SK-N-SH treated with all-trans-retinoic acid at 6 μM for 48 hours (cell line): ENCODE measurements around the gene UTP20.

Source experiments
- ATAC-seq: fragments of 200-7000 bp; cut with Tn5 transposase; 3 replicates; pipeline ENCODE4 v1.9.1; 2020; ENCODE audit warnings: mild to moderate bottlenecking, moderate library complexity
- ARNTL ChIP-seq: fragments of 450-650 bp; formaldehyde crosslinking; IDR thresholded peaks from 2 replicates; pipeline ENCODE4 v1.5.0; 2020; ENCODE audit warnings: low read depth, mild to moderate bottlenecking, moderate library complexity, borderline replicate concordance
- CSDC2 ChIP-seq: fragments of 250-450 bp; sonication (Bioruptor Pico); IDR thresholded peaks from 2 replicates; pipeline ENCODE4 v1.5.0; 2020; ENCODE audit warnings: mild to moderate bottlenecking, moderate library complexity
- CSRNP3 ChIP-seq: fragments of 250-450 bp; sonication (Bioruptor Pico); IDR thresholded peaks from 2 replicates; pipeline ENCODE4 v1.5.1; 2021; ENCODE audit warnings: mild to moderate bottlenecking, moderate library complexity
- ESRRG ChIP-seq: fragments of 250-450 bp; sonication (Bioruptor Pico); IDR thresholded peaks from 2 replicates; pipeline ENCODE4 v1.6.1; 2021; ENCODE audit warnings: mild to moderate bottlenecking
- GLIS3 ChIP-seq: fragments of 250-450 bp; sonication (Bioruptor Pico); IDR thresholded peaks from 2 replicates; pipeline ENCODE4 v1.5.0; 2020; ENCODE audit warnings: mild to moderate bottlenecking, moderate library complexity
- ISL1 ChIP-seq: fragments of 250-450 bp; sonication (Bioruptor Pico); IDR thresholded peaks from 2 replicates; pipeline ENCODE4 v2.1.2; 2022; ENCODE audit warnings: mild to moderate bottlenecking, moderate library complexity
- OSR1 ChIP-seq: fragments of 250-450 bp; sonication (Bioruptor Pico); IDR thresholded peaks from 2 replicates; pipeline ENCODE4 v1.8.0; 2022; ENCODE audit warnings: moderate library complexity, mild to moderate bottlenecking, inconsistent platforms
- POU6F1 ChIP-seq: fragments of 250-450 bp; sonication (Bioruptor Pico); IDR thresholded peaks from 2 replicates; pipeline ENCODE4 v1.8.0; 2021; ENCODE audit warnings: low read depth, mild to moderate bottlenecking, moderate library complexity, borderline replicate concordance
- PPARA ChIP-seq: fragments of 250-450 bp; sonication (Bioruptor Pico); IDR thresholded peaks from 2 replicates; pipeline ENCODE4 v1.5.0; 2020; ENCODE audit warnings: mild to moderate bottlenecking, borderline replicate concordance
- RARB ChIP-seq: fragments of 250-450 bp; sonication (Bioruptor Pico); IDR thresholded peaks from 2 replicates; pipeline ENCODE4 v1.8.0; 2021; ENCODE audit warnings: mild to moderate bottlenecking, moderate library complexity
- SNAI2 ChIP-seq: fragments of 250-450 bp; sonication (Bioruptor Pico); IDR thresholded peaks from 2 replicates; pipeline ENCODE4 v1.5.0; 2020; ENCODE audit warnings: mild to moderate bottlenecking, moderate library complexity
- TCF4 ChIP-seq: fragments of 250-450 bp; sonication (Bioruptor Pico); IDR thresholded peaks from 2 replicates; pipeline ENCODE4 v1.8.0; 2021; ENCODE audit warnings: mild to moderate bottlenecking, moderate library complexity, borderline replicate concordance
- TOX ChIP-seq: fragments of 250-450 bp; sonication (Bioruptor Pico); IDR thresholded peaks from 2 replicates; pipeline ENCODE4 v1.8.0; 2021; ENCODE audit warnings: mild to moderate bottlenecking, moderate library complexity, borderline replicate concordance
- ZFP30 ChIP-seq: fragments of 450-650 bp; formaldehyde crosslinking; IDR thresholded peaks from 2 replicates; pipeline ENCODE4 v1.5.0; 2022; ENCODE audit warnings: mild to moderate bottlenecking, moderate library complexity
- ZNF565 ChIP-seq: fragments of 450-650 bp; formaldehyde crosslinking; conservative IDR thresholded peaks from 2 replicates; pipeline ENCODE4 v1.5.0; 2020; ENCODE audit warnings: low read depth, mild to moderate bottlenecking, moderate library complexity
- ZNF70 ChIP-seq: fragments of 450-650 bp; formaldehyde crosslinking; IDR thresholded peaks from 2 replicates; pipeline ENCODE4 v1.5.0; 2020; ENCODE audit warnings: mild to moderate bottlenecking, moderate library complexity
- ZNF8 ChIP-seq: fragments of 450-650 bp; formaldehyde crosslinking; IDR thresholded peaks from 2 replicates; pipeline ENCODE4 v1.5.0; 2020; ENCODE audit warnings: mild to moderate bottlenecking, moderate library complexity
- TF ChIP-seq, protein P1 (sequence below): fragments of 250-450 bp; sonication (Bioruptor Pico); IDR thresholded peaks from 2 replicates; pipeline ENCODE4 v1.5.1; 2020; ENCODE audit warnings: low read depth, mild to moderate bottlenecking, moderate library complexity
- TF ChIP-seq, protein P2 (sequence below): fragments of 250-450 bp; sonication (Bioruptor Pico); IDR thresholded peaks from 2 replicates; pipeline ENCODE4 v1.5.0; 2020; ENCODE audit warnings: mild to moderate bottlenecking, moderate library complexity
- TF ChIP-seq, protein P3 (sequence below): fragments of 250-450 bp; sonication (Bioruptor Pico); IDR thresholded peaks from 2 replicates; pipeline ENCODE4 v1.8.0; 2020; ENCODE audit warnings: mild to moderate bottlenecking, moderate library complexity, borderline replicate concordance

The UTP20 gene

GRCh38 chr12:101299346-101299745 lies 19.4 kb downstream of the UTP20 start:
- no peak for TF ChIP-seq OSR1 (CRISPR knock-in tag)
- no peak for TF ChIP-seq ZNF8
- TF ChIP-seq CSRNP3 (CRISPR knock-in tag), result no peak
- TF ChIP-seq RARB (CRISPR knock-in tag), result no peak
- TF ChIP-seq CSDC2 (CRISPR knock-in tag), result no peak
- ATAC-seq, result no peak

- TF ChIP-seq ISL1, result no peak
- TF ChIP-seq CSDC2 (CRISPR knock-in tag), result no peak
- TF ChIP-seq RARB (CRISPR knock-in tag), result no peak
- no peak for TF ChIP-seq ZNF565 (CRISPR knock-in tag)
- TF ChIP-seq TOX (CRISPR knock-in tag), result no peak
- no peak for TF ChIP-seq POU6F1 (CRISPR knock-in tag)
- TF ChIP-seq ZFP30 (CRISPR knock-in tag), result no peak
- no peak for TF ChIP-seq PPARA (CRISPR knock-in tag)
- TF ChIP-seq TCF4 (CRISPR knock-in tag), result no peak
- TF ChIP-seq CSRNP3 (CRISPR knock-in tag), result no peak
- no peak for TF ChIP-seq SNAI2 (CRISPR knock-in tag)
- TF ChIP-seq ZNF8, result no peak
- TF ChIP-seq ARNTL (CRISPR knock-in tag), result no peak
- TF ChIP-seq ZNF70 (CRISPR knock-in tag), result no peak
- TF ChIP-seq ESRRG (CRISPR knock-in tag), result no peak
- TF ChIP-seq, all 23 proteins: peak for 0
- ATAC-seq, result no peak
Measured at GRCh38 chr12:101299931-101300330, 20.0 kb downstream of the UTP20 start.

DNA sequence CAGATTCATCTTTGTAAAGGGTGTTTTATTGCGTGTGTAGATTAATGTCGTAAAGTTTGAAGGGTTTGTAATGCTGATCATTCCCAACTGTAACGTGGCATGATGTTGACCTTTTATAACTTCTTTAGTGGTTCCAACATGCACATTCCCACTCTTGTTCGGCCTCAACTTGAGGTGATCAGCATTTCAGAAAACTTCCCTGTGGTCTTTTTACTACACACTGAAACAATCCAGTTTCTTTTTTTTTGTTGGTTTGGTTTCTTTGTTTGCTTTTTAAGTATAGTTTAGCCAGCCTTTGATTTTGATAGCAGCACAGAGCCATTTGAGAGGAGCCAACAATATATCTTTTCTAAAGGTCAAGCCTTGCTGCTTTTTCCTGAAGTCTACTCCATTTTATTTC lies 22.8 kb downstream of the UTP20 start:
- TF ChIP-seq RARB (CRISPR knock-in tag) (no peak), POU6F1 (CRISPR knock-in tag) (no peak), TCF4 (CRISPR knock-in tag) (no peak), ISL1 (no peak), CSRNP3 (CRISPR knock-in tag) (no peak), SNAI2 (CRISPR knock-in tag) (no peak), ARNTL (CRISPR knock-in tag) (no peak), PPARA (CRISPR knock-in tag) (no peak), GLIS3 (CRISPR knock-in tag) (no peak), ZNF70 (CRISPR knock-in tag) (no peak)
- TF ChIP-seq, protein P1, sequence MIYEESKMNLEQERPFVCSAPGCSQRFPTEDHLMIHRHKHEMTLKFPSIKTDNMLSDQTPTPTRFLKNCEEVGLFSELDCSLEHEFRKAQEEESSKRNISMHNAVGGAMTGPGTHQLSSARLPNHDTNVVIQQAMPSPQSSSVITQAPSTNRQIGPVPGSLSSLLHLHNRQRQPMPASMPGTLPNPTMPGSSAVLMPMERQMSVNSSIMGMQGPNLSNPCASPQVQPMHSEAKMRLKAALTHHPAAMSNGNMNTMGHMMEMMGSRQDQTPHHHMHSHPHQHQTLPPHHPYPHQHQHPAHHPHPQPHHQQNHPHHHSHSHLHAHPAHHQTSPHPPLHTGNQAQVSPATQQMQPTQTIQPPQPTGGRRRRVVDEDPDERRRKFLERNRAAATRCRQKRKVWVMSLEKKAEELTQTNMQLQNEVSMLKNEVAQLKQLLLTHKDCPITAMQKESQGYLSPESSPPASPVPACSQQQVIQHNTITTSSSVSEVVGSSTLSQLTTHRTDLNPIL (CRISPR knock-in tag), result no peak
- TF ChIP-seq, protein P2, sequence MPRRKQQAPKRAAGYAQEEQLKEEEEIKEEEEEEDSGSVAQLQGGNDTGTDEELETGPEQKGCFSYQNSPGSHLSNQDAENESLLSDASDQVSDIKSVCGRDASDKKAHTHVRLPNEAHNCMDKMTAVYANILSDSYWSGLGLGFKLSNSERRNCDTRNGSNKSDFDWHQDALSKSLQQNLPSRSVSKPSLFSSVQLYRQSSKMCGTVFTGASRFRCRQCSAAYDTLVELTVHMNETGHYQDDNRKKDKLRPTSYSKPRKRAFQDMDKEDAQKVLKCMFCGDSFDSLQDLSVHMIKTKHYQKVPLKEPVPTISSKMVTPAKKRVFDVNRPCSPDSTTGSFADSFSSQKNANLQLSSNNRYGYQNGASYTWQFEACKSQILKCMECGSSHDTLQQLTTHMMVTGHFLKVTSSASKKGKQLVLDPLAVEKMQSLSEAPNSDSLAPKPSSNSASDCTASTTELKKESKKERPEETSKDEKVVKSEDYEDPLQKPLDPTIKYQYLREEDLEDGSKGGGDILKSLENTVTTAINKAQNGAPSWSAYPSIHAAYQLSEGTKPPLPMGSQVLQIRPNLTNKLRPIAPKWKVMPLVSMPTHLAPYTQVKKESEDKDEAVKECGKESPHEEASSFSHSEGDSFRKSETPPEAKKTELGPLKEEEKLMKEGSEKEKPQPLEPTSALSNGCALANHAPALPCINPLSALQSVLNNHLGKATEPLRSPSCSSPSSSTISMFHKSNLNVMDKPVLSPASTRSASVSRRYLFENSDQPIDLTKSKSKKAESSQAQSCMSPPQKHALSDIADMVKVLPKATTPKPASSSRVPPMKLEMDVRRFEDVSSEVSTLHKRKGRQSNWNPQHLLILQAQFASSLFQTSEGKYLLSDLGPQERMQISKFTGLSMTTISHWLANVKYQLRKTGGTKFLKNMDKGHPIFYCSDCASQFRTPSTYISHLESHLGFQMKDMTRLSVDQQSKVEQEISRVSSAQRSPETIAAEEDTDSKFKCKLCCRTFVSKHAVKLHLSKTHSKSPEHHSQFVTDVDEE (CRISPR knock-in tag), result no peak
- TF ChIP-seq, protein P3, sequence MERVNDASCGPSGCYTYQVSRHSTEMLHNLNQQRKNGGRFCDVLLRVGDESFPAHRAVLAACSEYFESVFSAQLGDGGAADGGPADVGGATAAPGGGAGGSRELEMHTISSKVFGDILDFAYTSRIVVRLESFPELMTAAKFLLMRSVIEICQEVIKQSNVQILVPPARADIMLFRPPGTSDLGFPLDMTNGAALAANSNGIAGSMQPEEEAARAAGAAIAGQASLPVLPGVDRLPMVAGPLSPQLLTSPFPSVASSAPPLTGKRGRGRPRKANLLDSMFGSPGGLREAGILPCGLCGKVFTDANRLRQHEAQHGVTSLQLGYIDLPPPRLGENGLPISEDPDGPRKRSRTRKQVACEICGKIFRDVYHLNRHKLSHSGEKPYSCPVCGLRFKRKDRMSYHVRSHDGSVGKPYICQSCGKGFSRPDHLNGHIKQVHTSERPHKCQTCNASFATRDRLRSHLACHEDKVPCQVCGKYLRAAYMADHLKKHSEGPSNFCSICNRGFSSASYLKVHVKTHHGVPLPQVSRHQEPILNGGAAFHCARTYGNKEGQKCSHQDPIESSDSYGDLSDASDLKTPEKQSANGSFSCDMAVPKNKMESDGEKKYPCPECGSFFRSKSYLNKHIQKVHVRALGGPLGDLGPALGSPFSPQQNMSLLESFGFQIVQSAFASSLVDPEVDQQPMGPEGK (CRISPR knock-in tag), result no peak
- ATAC-seq, result no peak
